NCI-H345 treated with DMSO at 0.1 percent for 48 hours (cell line): Measurements from ENCODE around the gene DHRS3.

ENCODE experiments used
- DNase-seq: peaks from one replicate; lab custom pipeline; 2025; ENCODE audit not compliant: unreplicated experiment; lab: John Stamatoyannopoulos, UW

The DHRS3 gene

GRCh38 chr1:12640237-12640957 is 22.4 kb upstream of the DHRS3 start:
- DNase-seq = no peak

- DNase-seq = no peak
Measured at GRCh38 chr1:12637693-12638092, 19.7 kb upstream of the DHRS3 start.

GRCh38 chr1:12636098-12636950 is 18.3 kb upstream of the DHRS3 start:
- no peak for DNase-seq

GRCh38 chr1:12634696-12635202 is 16.7 kb upstream of the DHRS3 start:
- no peak for DNase-seq

- DNase-seq = no peak
Measured at GRCh38 chr1:12634156-12634555, 16.1 kb upstream of the DHRS3 start.

GRCh38 chr1:12631571-12631970 is 13.6 kb upstream of the DHRS3 start:
- DNase-seq = no peak

- DNase-seq = no peak
Measured at GRCh38 chr1:12630946-12631530, 13.0 kb upstream of the DHRS3 start.

- peak; percentile 30 for DNase-seq
Measured at GRCh38 chr1:12629985-12630760, 12.2 kb upstream of the DHRS3 start.

- peak; percentile 98 for DNase-seq
Measured at GRCh38 chr1:12629511-12629956, 11.5 kb upstream of the DHRS3 start.

GRCh38 chr1:12627296-12627695 is 9.3 kb upstream of the DHRS3 start:
- no peak for DNase-seq

- DNase-seq = no peak
Measured at GRCh38 chr1:12626888-12627287, 8.9 kb upstream of the DHRS3 start.

- no peak for DNase-seq
Measured at GRCh38 chr1:12625276-12625675, 7.3 kb upstream of the DHRS3 start.

- no peak for DNase-seq
Measured at GRCh38 chr1:12622506-12622905, 4.5 kb upstream of the DHRS3 start.

GRCh38 chr1:12621346-12622335 is 3.6 kb upstream of the DHRS3 start:
- DNase-seq = no peak

GRCh38 chr1:12620931-12621330 is 2.9 kb upstream of the DHRS3 start:
- DNase-seq = no peak

GRCh38 chr1:12620488-12620865 is 2.5 kb upstream of the DHRS3 start:
- no peak for DNase-seq

- DNase-seq = peak; percentile 71
Measured at GRCh38 chr1:12619792-12620487, 1.9 kb upstream of the DHRS3 start.

- DNase-seq = no peak
Measured at GRCh38 chr1:12618965-12619791, 1.2 kb upstream of the DHRS3 start.
